GF-D8 (cell line): ENCODE measurements around the gene HOXA4.

Source experiments
- DNase-seq: peaks from one replicate; lab custom pipeline; 2025; lab: John Stamatoyannopoulos, UW

HOXA4 gene

DNA sequence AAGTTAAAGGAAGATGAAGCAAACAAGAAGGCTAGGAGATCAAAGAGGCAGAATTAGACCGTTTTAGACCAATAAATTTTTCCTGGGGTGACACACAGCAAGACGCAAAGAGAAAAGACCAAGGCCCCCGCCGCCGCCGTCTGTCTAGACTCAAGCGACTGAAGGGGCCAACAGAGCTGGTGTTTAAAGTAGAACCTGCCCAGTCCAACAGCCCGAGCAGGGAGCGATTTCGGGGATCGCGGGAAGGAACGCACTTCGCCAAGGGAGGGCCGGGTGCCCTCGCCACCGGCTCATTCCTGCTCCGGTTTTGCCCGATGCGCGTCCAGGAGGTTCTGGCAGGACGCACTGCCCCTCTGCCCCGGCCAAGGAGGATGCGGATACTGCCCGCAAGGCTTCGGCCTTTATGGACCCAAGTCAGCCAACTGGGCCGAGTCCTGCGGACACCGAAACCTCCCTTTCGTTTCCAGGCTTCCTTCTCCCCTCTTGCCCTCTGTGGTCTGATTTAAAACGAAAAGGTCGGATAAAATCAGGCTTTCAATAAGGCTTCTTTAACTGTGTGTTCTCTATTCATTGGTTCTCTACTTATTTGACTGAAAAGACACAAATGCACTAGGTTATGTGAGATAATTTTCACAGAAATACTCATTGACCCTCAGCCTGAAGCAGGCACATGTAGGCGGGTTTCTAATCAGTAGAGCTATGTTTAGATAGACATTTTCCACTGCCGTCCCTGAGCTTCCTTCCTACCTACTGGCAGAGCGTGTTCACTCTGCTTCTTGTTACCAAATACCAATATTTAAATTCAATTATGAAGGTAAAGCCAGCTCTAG lies 28.1 kb upstream of the HOXA4 start:
- no peak for DNase-seq

DNA sequence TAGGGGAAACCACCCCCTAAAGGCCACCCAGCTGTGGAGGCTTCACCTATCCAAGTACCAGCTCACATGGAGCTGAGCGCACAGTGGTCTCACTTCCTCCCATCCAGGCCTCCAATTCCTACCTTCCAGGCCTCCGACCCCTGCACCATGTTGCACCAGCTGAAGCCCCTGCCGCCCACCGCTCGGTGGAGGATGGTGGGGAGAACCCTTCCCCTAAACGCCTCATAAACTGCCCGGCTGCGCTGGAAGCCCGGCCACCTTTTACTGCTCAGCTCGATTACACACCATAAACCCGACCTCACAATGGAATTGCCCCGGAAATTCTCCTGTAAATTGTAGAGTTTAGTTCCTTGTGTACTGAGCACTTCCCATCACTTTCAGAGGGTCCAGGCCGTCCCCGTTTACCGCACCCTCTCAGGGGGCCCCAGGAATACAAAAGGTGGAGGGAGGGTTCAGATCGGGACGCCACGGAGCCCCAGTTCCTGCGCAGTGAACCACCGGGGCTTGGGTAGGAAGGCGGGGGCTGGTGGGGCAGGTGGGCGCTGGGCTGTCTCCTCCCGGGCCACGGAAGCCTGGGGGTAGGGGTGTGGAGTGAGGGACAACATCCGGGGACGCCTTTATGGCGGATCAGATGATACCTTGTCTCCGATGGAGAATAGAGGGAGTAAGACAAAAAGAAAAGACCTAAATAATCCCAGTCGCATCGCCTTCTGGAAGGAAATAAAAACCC lies 27.3 kb upstream of the HOXA4 start:
- no peak for DNase-seq

- no peak for DNase-seq
Observed at GRCh38 chr7:27156916-27157701, 26.6 kb upstream of the HOXA4 start.

GRCh38 chr7:27156508-27156898 lies 25.9 kb upstream of the HOXA4 start, which contains the start of gene HOXA7:
HOXA7 (minus strand) TSS chr7:27156675; CDS start chr7:27156545, 130 bp downstream.
- no peak for DNase-seq

GRCh38 chr7:27155816-27156507 lies 25.4 kb upstream of the HOXA4 start:
- no peak for DNase-seq

GRCh38 chr7:27154901-27155815 lies 24.6 kb upstream of the HOXA4 start:
- DNase-seq: no peak

- no peak for DNase-seq
Observed at GRCh38 chr7:27154369-27154768, 23.8 kb upstream of the HOXA4 start.

GRCh38 chr7:27153526-27153925 lies 23.0 kb upstream of the HOXA4 start:
- DNase-seq: no peak

DNA sequence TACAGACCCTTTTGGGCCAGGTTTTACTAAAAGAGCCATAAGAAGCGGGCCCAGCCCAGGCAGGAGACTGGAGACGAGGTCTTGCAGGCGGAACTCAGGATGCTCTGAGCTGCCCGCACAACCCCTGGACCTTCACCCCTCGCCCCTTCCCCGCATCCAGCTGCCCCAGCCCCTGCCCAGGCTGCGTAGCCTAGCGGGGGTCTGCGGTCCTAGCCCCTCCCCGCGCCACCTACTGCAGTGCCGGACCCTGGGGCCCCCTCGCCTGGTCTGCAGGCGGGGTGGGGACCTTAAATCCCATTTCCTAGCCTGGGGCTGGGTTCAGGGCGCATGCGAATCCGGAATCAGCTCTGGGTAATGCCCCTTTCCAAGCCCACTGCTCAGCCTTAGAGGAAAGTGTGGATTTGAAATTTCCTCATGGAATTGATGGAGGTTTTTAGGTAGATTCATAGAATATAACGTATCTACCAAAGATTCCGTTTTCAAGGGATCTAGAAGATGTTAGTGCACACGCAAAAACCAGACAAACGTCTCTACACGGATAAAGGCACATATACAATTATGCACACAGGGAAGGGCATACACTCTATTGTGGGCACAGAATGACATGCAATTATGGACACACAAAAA lies 22.4 kb upstream of the HOXA4 start:
- DNase-seq: no peak

- no peak for DNase-seq
Observed at GRCh38 chr7:27151931-27152815, 21.6 kb upstream of the HOXA4 start, which contains the start of gene HOXA3. HOXA3 (minus strand) TSS chr7:27152583; CDS start chr7:27110640, 41,943 bp downstream.

DNA sequence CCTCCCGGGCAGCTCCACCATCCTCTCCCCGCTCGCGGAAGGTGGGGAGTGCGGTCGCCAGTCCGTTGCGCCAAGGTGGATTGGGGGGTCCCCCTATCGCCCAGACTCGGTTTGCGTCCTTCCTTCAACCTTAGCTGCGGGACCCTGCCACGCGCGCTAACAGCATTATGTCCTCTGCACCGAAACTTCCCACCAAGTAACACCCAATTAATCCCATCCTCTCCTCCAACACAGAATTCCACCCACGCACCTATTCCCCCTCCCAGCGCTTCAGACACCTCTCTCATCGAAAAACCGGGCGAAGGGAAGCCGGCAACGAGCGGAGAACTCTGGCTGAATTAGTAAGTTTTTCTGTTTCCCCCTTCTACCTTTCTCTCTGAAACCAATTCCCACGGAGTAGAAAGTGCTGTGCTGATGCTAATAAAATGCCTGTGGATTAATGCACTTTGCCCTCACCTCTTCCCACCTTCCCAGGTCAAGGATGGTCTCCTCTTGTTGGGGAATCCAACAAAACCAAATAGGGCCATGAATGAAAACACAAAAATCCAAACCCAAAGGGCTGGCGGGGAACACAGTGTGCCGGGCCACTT lies 20.9 kb upstream of the HOXA4 start:
- no peak for DNase-seq

DNA sequence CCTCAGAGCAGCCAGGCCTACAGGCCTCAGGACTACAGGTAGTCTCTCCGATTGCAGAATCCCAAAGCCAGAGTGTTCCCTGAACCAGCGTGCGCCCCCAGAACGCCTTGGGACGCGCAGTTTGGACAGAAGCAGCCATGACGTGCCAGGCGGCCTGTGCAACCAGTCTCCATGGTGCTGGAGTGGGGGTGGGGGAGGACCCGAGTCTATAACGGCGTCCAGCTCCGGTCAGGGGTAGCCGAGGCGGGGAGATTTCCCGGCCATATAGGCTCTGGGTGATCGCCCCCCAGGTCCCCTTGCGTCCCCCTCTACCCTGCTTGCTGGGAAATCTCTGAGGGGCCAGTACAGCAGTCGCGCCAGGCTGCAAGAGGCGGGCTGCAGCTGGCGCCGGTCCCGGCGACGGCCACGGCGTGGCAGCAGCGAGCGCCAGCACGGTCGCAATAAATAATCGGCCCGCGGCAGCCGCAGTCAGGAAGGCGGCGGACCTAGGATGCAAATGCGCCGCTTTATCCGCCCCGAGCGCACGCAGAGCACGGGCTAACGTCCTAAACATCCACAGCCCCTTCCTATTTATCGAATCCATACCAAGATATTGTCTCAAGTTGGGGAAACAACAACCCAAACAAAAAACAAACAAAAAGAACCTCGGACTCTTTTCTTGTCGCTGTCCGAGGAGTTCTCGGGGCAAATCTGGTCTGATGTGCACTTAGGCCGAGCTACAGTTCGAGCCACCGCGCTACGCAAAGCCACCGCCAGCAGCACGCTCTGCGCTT lies 20.2 kb upstream of the HOXA4 start:
- DNase-seq: no peak

GRCh38 chr7:27149842-27150567 lies 19.4 kb upstream of the HOXA4 start:
- no peak for DNase-seq

- no peak for DNase-seq
Observed at GRCh38 chr7:27148756-27149641, 18.4 kb upstream of the HOXA4 start.

- DNase-seq: no peak
Observed at GRCh38 chr7:27148031-27148755, 17.6 kb upstream of the HOXA4 start.
